A549 (cell line): Measurements from ENCODE around the gene GABRQ. TPM values are rescaled to one million over a fixed set of nuclear protein-coding genes. Genes with fewer than 3 reads are reported as not detected.

Source experiments
- ATAC-seq, 2 experiments: fragments of 200-7000 bp in 1 of 2; fragments of >200 bp in 1 of 2; cut with Nextera tagmentation in 1 of 2; cut with Tn5 transposase in 1 of 2; 3 replicates each; pipeline versions ENCODE4 v1.8.0 to v1.9.1; 2018 to 2020; ENCODE audit warnings: mild to moderate bottlenecking in 1 of 2, moderate library complexity in 1 of 2
- CTCF ChIA-PET: fragments of 300-600 bp; sonication (Branson Sonifier 250); formaldehyde crosslinking; extraction: SDS; loops from one replicate; lab custom pipeline; 2021; ENCODE audit warnings: antibody characterized with exemption, inconsistent platforms; lab: Yijun Ruan, JAX
- POLR2A ChIA-PET: fragments of 350-600 bp; formaldehyde crosslinking; extraction: SDS; loops from one replicate; lab custom pipeline; 2021; ENCODE audit warnings: antibody characterized with exemption, inconsistent platforms; lab: Yijun Ruan, JAX
- DNase-seq, 2 experiments: peaks; one replicate each; pipeline versions ENCODE4 v3.0.0 to v3.0.0-alpha.2; 2011 to 2016; ENCODE audit warnings: low read depth in 1 of 2, low spot score in 1 of 2
- FAIRE-seq: peaks from 2 replicates; lab custom pipeline; 2011; peaks lifted over from hg19 to GRCh38; lab: Jason Lieb, UNC
- H3K27ac ChIP-seq, 2 experiments: fragments of >200 bp; sonication (Bioruptor Twin); formaldehyde crosslinking; 3 replicates each; pipeline ENCODE4 v1.5.1; 2016 to 2017
- H3K4me1 ChIP-seq: fragments of >200 bp; sonication (Bioruptor Twin); formaldehyde crosslinking; 3 replicates; pipeline ENCODE4 v1.6.1; 2016
- H3K4me2 ChIP-seq: fragments of >200 bp; sonication (Bioruptor Twin); formaldehyde crosslinking; 3 replicates; pipeline ENCODE4 v1.6.1; 2016
- H3K4me3 ChIP-seq: fragments of >200 bp; sonication (Bioruptor Twin); formaldehyde crosslinking; 3 replicates; pipeline ENCODE4 v1.5.1; 2016
- H3K9me3 ChIP-seq: fragments of >200 bp; sonication (Bioruptor Twin); formaldehyde crosslinking; 3 replicates; pipeline ENCODE4 v1.6.1; 2016
- BHLHE40 ChIP-seq: IDR thresholded peaks from 2 replicates; pipeline ENCODE4 v1.6.1; 2012; ENCODE audit warnings: low read depth, low read length, inconsistent platforms
- CBX8 ChIP-seq: fragments of 200-600 bp; sonication (generic); IDR thresholded peaks from 2 replicates; pipeline ENCODE4 v1.6.1; 2016
- CHD2 ChIP-seq: fragments of 150-350 bp; IDR thresholded peaks from 2 replicates; pipeline ENCODE4 v1.6.1; 2014; ENCODE audit warnings: low read length; ENCODE audit not compliant: partially characterized antibody
- CHD4 ChIP-seq: fragments of 200-600 bp; sonication (generic); IDR thresholded peaks from 2 replicates; pipeline ENCODE4 v1.6.1; 2016; ENCODE audit warnings: antibody characterized with exemption, mild to moderate bottlenecking, borderline replicate concordance
- EHF ChIP-seq: fragments of 250-450 bp; sonication (Bioruptor Pico); IDR thresholded peaks from 2 replicates; pipeline ENCODE4 v1.5.0; 2020; ENCODE audit warnings: mild to moderate bottlenecking
- ESRRA ChIP-seq: fragments of 150-350 bp; IDR thresholded peaks from 2 replicates; pipeline ENCODE4 v1.6.1; 2014; ENCODE audit warnings: mild to moderate bottlenecking, low read length, borderline replicate concordance
- HDAC2 ChIP-seq: fragments of 200-600 bp; sonication (generic); IDR thresholded peaks from 2 replicates; pipeline ENCODE4 v1.6.1; 2016
- HEYL ChIP-seq: fragments of 250-450 bp; sonication (Bioruptor Pico); IDR thresholded peaks from 2 replicates; pipeline ENCODE4 v1.8.0; 2021; ENCODE audit warnings: mild to moderate bottlenecking, moderate library complexity
- HOXB5 ChIP-seq: fragments of 250-450 bp; sonication (Bioruptor Pico); IDR thresholded peaks from 2 replicates; pipeline ENCODE4 v1.5.0; 2020; ENCODE audit warnings: mild to moderate bottlenecking, moderate library complexity
- MAFK ChIP-seq: fragments of 450-650 bp; IDR thresholded peaks from 2 replicates; pipeline ENCODE4 v1.6.1; 2014; ENCODE audit not compliant: partially characterized antibody
- NFE2L2 ChIP-seq: fragments of 150-350 bp; conservative IDR thresholded peaks from 2 replicates; pipeline ENCODE4 v1.6.1; 2014; ENCODE audit warnings: low read length
- NPAS2 ChIP-seq: fragments of 250-450 bp; sonication (Bioruptor Pico); IDR thresholded peaks from 2 replicates; pipeline ENCODE4 v1.8.0; 2022; ENCODE audit warnings: mild to moderate bottlenecking, moderate library complexity, borderline replicate concordance
- POLR2A ChIP-seq: IDR thresholded peaks from 2 replicates; pipeline ENCODE4 v1.6.1; 2012; ENCODE audit warnings: mild to moderate bottlenecking, low read length
- RARB ChIP-seq: fragments of 250-450 bp; sonication (Bioruptor Pico); IDR thresholded peaks from 2 replicates; pipeline ENCODE4 v1.8.0; 2021; ENCODE audit warnings: mild to moderate bottlenecking, moderate library complexity
- ZNF302 ChIP-seq: fragments of 250-450 bp; sonication (Bioruptor Pico); IDR thresholded peaks from 2 replicates; pipeline ENCODE4 v1.9.0; 2021; ENCODE audit warnings: inconsistent platforms, mild to moderate bottlenecking, moderate library complexity
- ZSCAN20 ChIP-seq: fragments of 250-450 bp; sonication (Bioruptor Pico); IDR thresholded peaks from 2 replicates; pipeline ENCODE4 v1.8.0; 2022; ENCODE audit warnings: mild to moderate bottlenecking, moderate library complexity
- WGBS: methylation state at CpG from one replicate; pipeline ENCODE4 v1.1.6; 2017; ENCODE audit errors: missing lambda C conversion rate; 5-methylcytosine and 5-hydroxymethylcytosine counted together
- polyA plus RNA-seq, 4 experiments: library from polyadenylated mRNA; depleted of rRNA in 3 of 4; stranded (reverse); fragments of >200 nt; fragmentation: RNase III in 1 of 4; extraction: RNeasy Plus Mini Kit Qiagen cat#74134 plus additional on column Dnase treatment in 1 of 4; gene quantifications; 2 replicates in 3 of 4; 3 replicates in 1 of 4; pipeline ENCODE4 v1.2.3, GENCODE V29; 2011 to 2017
- TF ChIP-seq, protein P1 (sequence below): IDR thresholded peaks from 2 replicates; pipeline ENCODE4 v1.6.1; 2012; ENCODE audit warnings: low read depth, borderline replicate concordance
- TF ChIP-seq, protein P2 (sequence below): fragments of >200 bp; sonication (Bioruptor Twin); formaldehyde crosslinking; IDR thresholded peaks from 3 replicates; pipeline ENCODE4 v1.6.1; 2016
- TF ChIP-seq, protein P3 (sequence below): fragments of 200-600 bp; sonication (generic); IDR thresholded peaks from 2 replicates; pipeline ENCODE4 v1.6.1; 2016; ENCODE audit warnings: antibody characterized with exemption, mild to moderate bottlenecking, moderate library complexity

The GABRQ gene
- polyA plus RNA-seq, 2 of the 4 experiments (the other 2 are of a cell fraction) = 0.50 to 0.52 TPM

DNA sequence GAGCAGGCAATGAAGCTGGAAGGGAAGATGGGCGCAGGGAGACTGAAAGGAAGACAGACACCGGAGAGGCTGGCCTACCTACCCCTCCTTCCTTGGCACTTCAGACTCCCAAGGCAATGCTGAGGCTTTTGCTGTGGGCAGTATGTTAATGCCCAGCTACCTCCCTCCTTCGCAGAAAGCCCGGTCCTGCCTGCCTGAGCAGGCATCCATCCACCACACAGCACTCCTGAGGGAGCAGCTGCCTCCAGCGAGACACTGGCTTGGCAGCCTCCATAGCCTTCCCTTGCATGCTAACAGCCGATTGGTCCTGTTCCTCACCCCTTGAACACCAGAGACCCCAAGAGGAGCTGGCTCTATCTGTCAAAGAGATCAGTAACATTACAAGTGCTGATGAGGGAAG lies 14.4 kb downstream of the GABRQ start:
- no peak for DNase-seq
- peak; percentile 74 for FAIRE-seq
- CTCF ChIA-PET = interaction anchor here (1.5 to 2.1 kb wide), 2 partner anchors 11 to 169 kb away, joined by 5 to 9 read pairs; no protein-coding TSS in a partner anchor
- TF ChIP-seq, protein P1, sequence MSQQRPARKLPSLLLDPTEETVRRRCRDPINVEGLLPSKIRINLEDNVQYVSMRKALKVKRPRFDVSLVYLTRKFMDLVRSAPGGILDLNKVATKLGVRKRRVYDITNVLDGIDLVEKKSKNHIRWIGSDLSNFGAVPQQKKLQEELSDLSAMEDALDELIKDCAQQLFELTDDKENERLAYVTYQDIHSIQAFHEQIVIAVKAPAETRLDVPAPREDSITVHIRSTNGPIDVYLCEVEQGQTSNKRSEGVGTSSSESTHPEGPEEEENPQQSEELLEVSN = no peak
- no peak for TF ChIP-seq BHLHE40
- TF ChIP-seq, protein P2, sequence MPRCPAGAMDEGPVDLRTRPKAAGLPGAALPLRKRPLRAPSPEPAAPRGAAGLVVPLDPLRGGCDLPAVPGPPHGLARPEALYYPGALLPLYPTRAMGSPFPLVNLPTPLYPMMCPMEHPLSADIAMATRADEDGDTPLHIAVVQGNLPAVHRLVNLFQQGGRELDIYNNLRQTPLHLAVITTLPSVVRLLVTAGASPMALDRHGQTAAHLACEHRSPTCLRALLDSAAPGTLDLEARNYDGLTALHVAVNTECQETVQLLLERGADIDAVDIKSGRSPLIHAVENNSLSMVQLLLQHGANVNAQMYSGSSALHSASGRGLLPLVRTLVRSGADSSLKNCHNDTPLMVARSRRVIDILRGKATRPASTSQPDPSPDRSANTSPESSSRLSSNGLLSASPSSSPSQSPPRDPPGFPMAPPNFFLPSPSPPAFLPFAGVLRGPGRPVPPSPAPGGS = no peak
- Histone ChIP-seq H3K9me3 (no peaks in the 10 kb centered on the region), H3K27ac (no peak overlapping the region), H3K4me2 (no peak overlapping the region), H3K4me1 (no peaks in the 10 kb centered on the region), H3K4me3 (no peak overlapping the region)
- WGBS = 46% methylated on average over 3 of the region's 6 CpGs
- ATAC-seq = no peak
- POLR2A ChIA-PET = no interaction called here

DNA sequence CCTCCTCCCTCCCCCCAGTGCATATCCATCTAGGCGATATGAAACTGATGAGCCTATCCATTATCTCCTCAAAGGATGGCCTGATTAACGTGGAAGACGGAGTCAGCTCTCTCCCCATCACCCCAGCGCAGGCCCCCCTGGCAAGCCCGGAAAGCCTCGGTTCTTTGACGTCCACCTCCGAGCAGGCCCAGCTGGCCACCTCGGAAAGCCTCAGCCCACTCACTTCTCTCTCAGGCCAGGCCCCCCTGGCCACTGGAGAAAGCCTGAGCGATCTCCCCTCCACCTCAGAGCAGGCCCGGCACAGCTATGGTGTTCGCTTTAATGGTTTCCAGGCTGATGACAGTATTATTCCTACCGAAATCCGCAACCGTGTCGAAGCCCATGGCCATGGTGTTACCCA lies 14.8 kb downstream of the GABRQ start:
- Histone ChIP-seq H3K4me2 (no peak overlapping the region), H3K4me3 (no peak overlapping the region), H3K9me3 (no peaks in the 10 kb centered on the region), H3K4me1 (no peaks in the 10 kb centered on the region), H3K27ac (no peak overlapping the region)
- ATAC-seq (no peak), FAIRE-seq (no peak), DNase-seq (no peak)
- WGBS = 39% methylated on average over 12 of the region's 16 CpGs
- ChIA-PET POLR2A (no interaction called here), CTCF (interaction anchor here (1.5 to 2.1 kb wide), 2 partner anchors 11 to 169 kb away, joined by 5 to 9 read pairs; no protein-coding TSS in a partner anchor)
- TF ChIP-seq HOXB5 (CRISPR knock-in tag) (no peak), HEYL (CRISPR knock-in tag) (no peak), HDAC2 (no peak), BHLHE40 (no peak), POLR2A (no peak), CHD4 (no peak), ZNF302 (no peak), NFE2L2 (no peak), CHD2 (no peak), ZSCAN20 (no peak), NPAS2 (CRISPR knock-in tag) (no peak), EHF (CRISPR knock-in tag) (no peak), CBX8 (no peak), ESRRA (no peak), MAFK (no peak), RARB (CRISPR knock-in tag) (no peak)
- TF ChIP-seq, protein P2 = no peak
- TF ChIP-seq, protein P3, sequence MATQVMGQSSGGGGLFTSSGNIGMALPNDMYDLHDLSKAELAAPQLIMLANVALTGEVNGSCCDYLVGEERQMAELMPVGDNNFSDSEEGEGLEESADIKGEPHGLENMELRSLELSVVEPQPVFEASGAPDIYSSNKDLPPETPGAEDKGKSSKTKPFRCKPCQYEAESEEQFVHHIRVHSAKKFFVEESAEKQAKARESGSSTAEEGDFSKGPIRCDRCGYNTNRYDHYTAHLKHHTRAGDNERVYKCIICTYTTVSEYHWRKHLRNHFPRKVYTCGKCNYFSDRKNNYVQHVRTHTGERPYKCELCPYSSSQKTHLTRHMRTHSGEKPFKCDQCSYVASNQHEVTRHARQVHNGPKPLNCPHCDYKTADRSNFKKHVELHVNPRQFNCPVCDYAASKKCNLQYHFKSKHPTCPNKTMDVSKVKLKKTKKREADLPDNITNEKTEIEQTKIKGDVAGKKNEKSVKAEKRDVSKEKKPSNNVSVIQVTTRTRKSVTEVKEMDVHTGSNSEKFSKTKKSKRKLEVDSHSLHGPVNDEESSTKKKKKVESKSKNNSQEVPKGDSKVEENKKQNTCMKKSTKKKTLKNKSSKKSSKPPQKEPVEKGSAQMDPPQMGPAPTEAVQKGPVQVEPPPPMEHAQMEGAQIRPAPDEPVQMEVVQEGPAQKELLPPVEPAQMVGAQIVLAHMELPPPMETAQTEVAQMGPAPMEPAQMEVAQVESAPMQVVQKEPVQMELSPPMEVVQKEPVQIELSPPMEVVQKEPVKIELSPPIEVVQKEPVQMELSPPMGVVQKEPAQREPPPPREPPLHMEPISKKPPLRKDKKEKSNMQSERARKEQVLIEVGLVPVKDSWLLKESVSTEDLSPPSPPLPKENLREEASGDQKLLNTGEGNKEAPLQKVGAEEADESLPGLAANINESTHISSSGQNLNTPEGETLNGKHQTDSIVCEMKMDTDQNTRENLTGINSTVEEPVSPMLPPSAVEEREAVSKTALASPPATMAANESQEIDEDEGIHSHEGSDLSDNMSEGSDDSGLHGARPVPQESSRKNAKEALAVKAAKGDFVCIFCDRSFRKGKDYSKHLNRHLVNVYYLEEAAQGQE = no peak
